Large intestine (tissue), 3 donors: ENCODE measurements around the gene PDXK. TPM values are rescaled to one million over a fixed set of nuclear protein-coding genes. Genes with fewer than 3 reads are reported as not detected.

Source experiments
- DNase-seq, 2 donors: peaks; one replicate each; pipeline versions ENCODE4 v3.0.0 to v3.0.0-alpha.2; 2013
- H3K27ac ChIP-seq: one replicate; pipeline ENCODE4 v1.5.1; 2013; ENCODE audit warnings: low read length
- H3K27me3 ChIP-seq: 2 replicates; pipeline ENCODE4 v1.6.1; 2013; ENCODE audit warnings: low read length; ENCODE audit not compliant: control insufficient read depth, insufficient read depth
- H3K36me3 ChIP-seq: 2 replicates; pipeline ENCODE4 v1.6.1; 2013; ENCODE audit warnings: low read length; ENCODE audit not compliant: control insufficient read depth, insufficient read depth
- H3K4me1 ChIP-seq: one replicate; pipeline ENCODE4 v1.6.1; 2013; ENCODE audit warnings: low read length; ENCODE audit not compliant: control insufficient read depth, insufficient read depth
- H3K4me3 ChIP-seq: one replicate; pipeline ENCODE4 v1.5.1; 2013; ENCODE audit warnings: low read length
- H3K9me3 ChIP-seq: one replicate; pipeline ENCODE4 v1.6.1; 2013; ENCODE audit warnings: mild to moderate bottlenecking, low read depth, low read length, moderate library complexity; ENCODE audit not compliant: control insufficient read depth
- WGBS: methylation state at CpG from one replicate; pipeline ENCODE4 v1.1.5; 2013; ENCODE audit warnings: low lambda C conversion rate; ENCODE audit not compliant: insufficient coverage; 5-methylcytosine and 5-hydroxymethylcytosine counted together
- polyA plus RNA-seq: library from polyadenylated mRNA; unstranded; fragments of 120-200 nt; gene quantifications from one replicate; pipeline ENCODE4 v1.2.1, GENCODE V29; 2013

PDXK gene
- polyA plus RNA-seq, 1 donor: 86.5 TPM

DNA sequence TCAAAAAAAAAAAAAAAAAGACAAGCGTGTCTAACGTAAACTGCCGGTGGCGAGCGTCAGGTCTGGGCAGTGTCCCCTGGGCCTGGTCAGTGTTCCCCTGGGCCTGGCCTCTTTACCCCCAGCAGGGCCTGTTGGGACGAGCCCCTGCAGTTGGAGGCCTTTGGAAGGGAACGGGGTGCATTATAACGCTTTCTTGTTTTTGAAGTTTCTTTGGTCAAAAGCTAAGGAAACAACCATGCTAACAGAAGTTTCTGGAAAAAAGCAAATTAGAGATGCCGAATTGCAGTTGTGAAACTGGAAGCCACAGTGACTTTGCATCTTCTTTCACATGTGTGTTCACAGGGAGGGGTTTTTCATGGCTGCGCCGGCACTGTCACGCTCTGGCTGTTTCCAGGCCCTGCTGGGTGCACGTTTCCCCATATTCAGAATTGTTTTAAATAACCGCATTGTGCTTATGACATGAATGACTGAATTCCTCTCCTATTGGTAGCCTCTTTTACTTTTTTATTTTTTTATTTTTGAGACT lies 86.4 kb downstream of the PDXK start:
- 100% methylated on average over 2 of the region's 14 CpGs for WGBS
- Histone ChIP-seq H3K27me3 (no peaks in the 10 kb centered on the region), H3K36me3 (peaks cover 46% of the 10 kb centered on the region), H3K4me1 (peaks cover under 1% of the 10 kb centered on the region), H3K4me3 (no peak overlapping the region), H3K27ac (no peak overlapping the region), H3K9me3 (no peaks in the 10 kb centered on the region)
- no peak for DNase-seq

DNA sequence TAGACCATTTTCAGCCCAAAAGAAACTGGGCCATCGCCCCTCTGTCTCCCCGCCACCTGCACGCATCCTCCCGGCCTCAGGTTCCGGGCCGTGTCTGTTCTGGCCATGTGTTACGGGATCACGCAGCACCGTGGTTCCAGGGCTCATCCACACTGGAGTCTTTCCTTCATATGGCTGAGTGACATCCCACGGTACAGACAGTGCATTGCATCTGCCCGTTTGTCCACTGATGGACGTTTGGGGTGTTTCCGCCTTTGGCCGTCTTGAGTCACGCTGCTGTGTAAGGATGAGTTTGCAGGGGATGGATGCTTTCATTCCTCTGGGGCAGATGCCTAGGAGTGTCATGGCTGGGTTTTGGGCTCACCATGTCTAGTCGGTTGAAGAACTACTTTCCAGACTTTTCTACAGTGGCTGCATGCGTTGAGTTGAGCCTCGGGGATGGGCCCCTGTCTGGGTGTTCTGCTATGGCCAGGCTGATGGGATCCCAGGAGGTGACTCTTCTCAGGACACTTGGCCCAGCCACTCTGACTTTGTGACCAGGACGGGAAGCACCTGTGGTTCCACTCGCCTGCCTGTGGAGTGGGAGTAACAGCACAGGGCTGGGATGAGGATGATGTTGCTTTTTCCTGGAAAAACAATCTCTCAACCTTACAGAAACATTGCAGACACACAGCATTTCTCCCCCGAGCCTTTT lies 87.2 kb downstream of the PDXK start:
- Histone ChIP-seq H3K9me3 (no peaks in the 10 kb centered on the region), H3K27me3 (no peaks in the 10 kb centered on the region), H3K27ac (no peak overlapping the region), H3K4me3 (no peak overlapping the region), H3K4me1 (peaks cover 9% of the 10 kb centered on the region), H3K36me3 (peaks cover 37% of the 10 kb centered on the region)
- WGBS: no CpG with 5 or more reads among the region's 21 CpGs
- DNase-seq: no peak

DNA sequence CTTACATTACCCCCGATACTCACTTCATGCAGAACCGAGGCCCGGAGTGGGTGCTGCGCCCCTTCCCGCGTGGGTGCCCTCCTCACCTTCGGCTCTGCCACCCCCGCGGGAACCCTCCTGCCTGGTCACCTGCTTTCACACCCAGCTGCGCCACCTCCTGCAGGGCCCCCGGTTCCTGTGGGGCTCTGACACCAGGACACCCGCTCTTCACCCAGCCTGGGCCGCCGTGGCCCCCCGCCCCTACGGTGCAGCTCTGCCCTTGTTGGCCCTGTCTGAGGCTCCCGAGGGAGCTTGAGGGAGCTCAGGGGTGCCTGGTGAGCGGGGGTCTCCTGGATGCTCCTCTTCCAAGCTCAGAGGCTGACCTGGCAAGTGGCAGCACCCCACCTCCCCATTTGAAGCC lies 89.4 kb downstream of the PDXK start:
- Histone ChIP-seq H3K4me3 (no peak overlapping the region), H3K27me3 (no peaks in the 10 kb centered on the region), H3K36me3 (peaks cover 15% of the 10 kb centered on the region), H3K27ac (no peak overlapping the region), H3K9me3 (no peaks in the 10 kb centered on the region), H3K4me1 (peaks cover 10% of the 10 kb centered on the region)
- DNase-seq: no peak
- no CpG with 5 or more reads among the region's 18 CpGs for WGBS

DNA sequence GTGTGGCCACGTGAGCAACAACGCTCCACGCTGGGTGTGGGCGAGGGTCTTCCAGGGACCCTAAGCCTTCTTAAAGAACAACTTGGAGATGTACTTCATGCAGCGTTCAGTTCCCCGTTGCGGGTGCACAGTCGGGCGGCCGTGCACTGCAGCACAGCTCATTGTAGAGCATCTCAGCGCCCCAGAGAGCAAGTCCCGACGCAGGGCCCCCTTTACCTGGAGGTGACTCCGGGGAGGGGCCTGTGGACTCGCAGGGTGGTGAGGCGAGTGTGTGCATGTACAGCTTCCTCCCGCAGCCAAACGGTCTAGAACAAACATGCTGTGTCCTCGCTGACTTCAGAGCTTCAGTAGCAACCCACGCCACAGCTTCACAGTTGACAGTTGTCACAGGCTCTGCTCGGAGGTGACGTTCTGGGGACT lies 89.9 kb downstream of the PDXK start:
- WGBS: no CpG with 5 or more reads among the region's 22 CpGs
- peaks cover 10% of the 10 kb centered on the region for H3K4me1 ChIP-seq
- no peak overlapping the region for H3K4me3 ChIP-seq
- H3K36me3 ChIP-seq: peaks cover 11% of the 10 kb centered on the region
- H3K9me3 ChIP-seq: no peaks in the 10 kb centered on the region
- no peak for DNase-seq
- H3K27me3 ChIP-seq: no peaks in the 10 kb centered on the region
- H3K27ac ChIP-seq: no peak overlapping the region

DNA sequence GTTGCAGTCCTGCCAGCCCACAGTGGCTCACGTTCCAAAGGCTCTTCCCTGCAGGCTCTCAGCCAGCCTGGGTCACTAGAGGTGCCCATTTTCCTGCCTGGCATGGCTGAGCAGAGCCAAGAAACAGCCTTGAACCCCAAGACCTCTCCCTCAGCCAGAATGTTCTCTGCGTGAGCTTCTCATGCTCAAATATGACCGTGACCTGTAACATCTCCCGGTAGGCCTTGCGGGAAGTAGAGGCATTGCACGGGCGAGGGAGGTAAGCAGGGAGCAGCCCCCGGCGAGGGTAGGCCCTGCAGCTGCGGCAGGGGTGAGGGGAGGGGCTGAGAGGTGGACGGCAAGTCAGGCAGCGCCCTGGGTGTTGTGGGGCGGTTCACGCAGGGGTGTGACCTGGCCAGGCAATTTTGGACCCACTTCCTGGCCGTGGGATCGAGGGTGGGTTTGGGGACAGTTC lies 90.4 kb downstream of the PDXK start:
- no CpG with 5 or more reads among the region's 16 CpGs for WGBS
- no peak overlapping the region for H3K4me3 ChIP-seq
- no peak for DNase-seq

DNA sequence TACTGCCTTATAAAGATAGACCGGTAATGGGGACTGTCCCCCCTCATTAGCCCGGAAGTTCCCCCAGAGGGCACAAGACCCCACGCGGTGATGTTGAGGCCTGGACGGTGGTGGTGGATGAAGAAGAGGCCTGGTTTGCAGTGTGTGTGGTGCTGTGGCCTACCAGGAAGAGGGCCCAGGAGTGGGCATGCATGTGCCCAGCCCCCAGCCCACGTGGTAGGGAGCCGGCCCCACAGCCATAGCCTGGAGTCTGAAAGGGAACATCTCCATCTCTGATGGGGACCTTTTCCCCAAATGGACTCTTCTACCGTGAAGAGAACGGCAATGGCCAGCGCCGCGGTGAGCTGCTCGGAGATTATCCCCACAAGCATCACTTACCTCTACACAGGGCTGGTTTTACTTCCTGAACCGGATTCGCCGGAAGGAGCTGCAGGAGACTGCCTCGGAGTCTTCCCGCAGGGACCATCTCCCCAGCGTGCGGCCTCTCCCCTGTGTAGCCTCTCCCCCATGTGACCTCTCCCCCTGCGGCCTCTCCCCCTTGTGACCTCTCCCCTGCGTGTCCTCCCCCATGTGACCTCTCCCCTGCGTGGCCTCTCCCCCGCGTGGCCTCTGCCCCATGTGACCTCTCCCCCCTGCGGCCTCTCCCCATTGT lies 91.0 kb downstream of the PDXK start:
- no peak for DNase-seq
- Histone ChIP-seq H3K4me1 (peaks cover 10% of the 10 kb centered on the region), H3K4me3 (no peak overlapping the region), H3K27ac (no peak overlapping the region), H3K27me3 (no peaks in the 10 kb centered on the region), H3K36me3 (peaks cover 4% of the 10 kb centered on the region), H3K9me3 (no peaks in the 10 kb centered on the region)
- WGBS: 60% methylated on average over 1 of the region's 26 CpGs

More for the DNA sequence above, 90.4 kb downstream of the PDXK start:
- Histone ChIP-seq H3K27ac (no peak overlapping the region), H3K27me3 (no peaks in the 10 kb centered on the region), H3K36me3 (peaks cover 5% of the 10 kb centered on the region), H3K4me1 (peaks cover 10% of the 10 kb centered on the region), H3K9me3 (no peaks in the 10 kb centered on the region)

DNA sequence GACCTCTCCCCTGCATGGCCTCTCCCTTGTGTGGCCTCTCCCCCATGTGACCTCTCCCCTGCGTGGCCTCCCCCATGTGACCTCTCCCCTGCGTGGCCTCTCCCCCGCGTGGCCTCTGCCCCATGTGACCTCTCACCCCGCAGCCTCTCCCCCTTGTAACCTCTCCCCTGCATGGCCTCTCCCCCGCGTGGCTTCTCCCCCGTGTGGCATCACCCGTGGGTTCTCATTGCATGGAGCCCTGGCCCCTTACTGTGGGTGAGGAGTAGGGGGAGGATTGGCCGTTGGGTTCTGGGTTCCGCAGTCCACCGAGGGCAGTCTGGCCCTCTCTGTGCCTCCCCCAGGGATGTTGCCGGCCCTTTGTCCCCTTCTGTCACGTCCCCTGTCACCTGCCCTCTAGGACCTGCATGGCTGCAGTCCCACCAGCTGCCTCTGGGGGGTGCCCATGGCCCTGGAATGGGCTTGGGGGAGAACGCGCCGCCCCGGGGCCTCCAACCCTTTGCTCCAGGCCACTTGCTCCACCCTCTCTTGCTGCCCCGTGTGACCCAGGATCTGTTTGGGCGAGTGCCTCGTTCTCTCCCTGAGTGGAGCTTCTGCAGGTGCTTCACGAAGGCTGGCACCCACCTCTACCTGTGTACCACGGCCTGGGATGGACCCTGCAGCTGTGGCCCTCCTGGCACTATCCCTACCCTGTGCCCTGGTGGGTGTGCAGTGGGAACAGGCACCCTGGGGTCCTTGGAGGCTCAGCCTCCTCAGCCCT lies 91.8 kb downstream of the PDXK start:
- no peak overlapping the region for H3K4me3 ChIP-seq
- DNase-seq: peak; percentile 76
- no peaks in the 10 kb centered on the region for H3K9me3 ChIP-seq
- WGBS: no CpG with 5 or more reads among the region's 23 CpGs
- no peak overlapping the region for H3K27ac ChIP-seq
- peaks cover 12% of the 10 kb centered on the region for H3K4me1 ChIP-seq
- H3K36me3 ChIP-seq: peaks cover 4% of the 10 kb centered on the region
- no peaks in the 10 kb centered on the region for H3K27me3 ChIP-seq

DNA sequence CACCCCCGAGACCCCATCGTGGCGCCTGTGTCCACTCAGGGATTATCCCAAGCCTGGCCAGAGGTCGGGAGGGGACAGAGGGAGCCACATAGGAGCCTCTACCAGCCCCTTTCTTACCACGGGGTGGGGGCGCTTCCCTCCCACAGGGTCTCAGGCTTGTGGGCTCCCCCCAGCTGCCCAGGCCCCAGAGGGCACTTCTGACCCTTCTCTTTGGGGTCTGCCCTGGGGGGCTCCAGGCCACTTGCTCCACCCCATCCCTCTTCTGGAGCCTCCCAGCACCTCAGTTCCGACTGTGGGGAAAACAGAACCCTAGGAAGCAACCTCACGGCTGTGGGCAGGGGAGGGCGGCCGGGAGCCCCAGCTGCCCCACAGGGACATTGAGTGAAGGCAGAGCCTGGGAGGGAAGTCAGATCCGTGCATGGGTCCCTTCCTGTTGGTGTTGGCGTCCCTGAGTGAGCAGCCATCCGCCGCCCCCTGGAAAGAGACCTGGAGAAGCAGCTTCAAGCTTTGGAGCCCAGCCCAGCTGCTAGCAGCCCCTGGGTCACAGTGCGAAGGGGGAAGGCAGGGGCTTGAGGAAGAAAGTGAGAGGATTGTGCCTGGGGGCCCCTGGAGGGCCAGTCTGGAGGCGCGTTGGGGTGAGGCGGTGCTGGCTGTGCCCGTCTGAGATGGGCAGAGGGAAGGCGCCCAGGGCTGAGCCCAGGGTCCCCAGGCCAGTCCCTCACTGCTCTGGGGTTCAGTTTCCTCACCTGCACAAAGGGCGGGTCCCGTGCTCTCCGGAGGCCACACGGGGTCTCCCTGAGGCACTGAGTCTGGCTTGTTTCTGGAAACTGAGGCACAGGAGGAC lies 92.6 kb downstream of the PDXK start:
- Histone ChIP-seq H3K36me3 (no peaks in the 10 kb centered on the region), H3K27ac (no peak overlapping the region), H3K9me3 (peaks cover 2% of the 10 kb centered on the region), H3K4me3 (no peak overlapping the region), H3K27me3 (no peaks in the 10 kb centered on the region), H3K4me1 (peaks cover 16% of the 10 kb centered on the region)
- no peak for DNase-seq
- WGBS: no CpG with 5 or more reads among the region's 24 CpGs
